HepG2 (cell line): ENCODE results near the gene SLN. TPM values are rescaled to one million over a fixed set of nuclear protein-coding genes. Genes with fewer than 3 reads are reported as not detected.

Experiments used
- ATAC-seq: fragments of 200-7000 bp; cut with Tn5 transposase; 3 replicates; pipeline ENCODE4 v1.9.1; 2020; ENCODE audit warnings: mild to moderate bottlenecking, moderate library complexity
- BruUV-seq: library from RNA; stranded (reverse); fragments of 400-500 nt; replicated peaks from 2 replicates; lab custom pipeline; 2021; lab: Mats Ljungman, UMichigan
- CTCF ChIA-PET: fragments of 300-600 bp; formaldehyde crosslinking; extraction: SDS; loops from one replicate; lab custom pipeline; 2021; ENCODE audit warnings: low total read pairs, inconsistent platforms, low intra/inter-chr PET ratio; lab: Yijun Ruan, JAX
- POLR2A ChIA-PET: fragments of 350-600 bp; sonication (Branson Sonifier 250); formaldehyde crosslinking; loops from one replicate; lab custom pipeline; 2020; ENCODE audit warnings: antibody characterized with exemption, inconsistent platforms; lab: Yijun Ruan, JAX
- DNase-seq: peaks from one replicate; pipeline ENCODE4 v3.0.0-alpha.2; 2015; ENCODE audit warnings: low spot score
- FAIRE-seq: peaks from 3 replicates; lab custom pipeline; 2011; peaks lifted over from hg19 to GRCh38; lab: Jason Lieb, UNC
- H2AFZ ChIP-seq: one replicate; pipeline ENCODE4 v1.6.1; 2011; ENCODE audit warnings: low read length, inconsistent platforms
- H3K27ac ChIP-seq: fragments of 300-600 bp; 3 replicates; pipeline ENCODE4 v1.8.0; 2011; ENCODE audit warnings: mixed run types, mild to moderate bottlenecking, mixed read lengths, low read length, inconsistent platforms; ENCODE audit not compliant: insufficient read depth; ENCODE audit errors: extremely low read length
- H3K27me3 ChIP-seq, 2 experiments: fragments of 200-600 bp in 1 of 2; 2 replicates in 1 of 2; 3 replicates in 1 of 2; pipeline versions ENCODE4 v1.6.0 to v1.8.0; 2011; ENCODE audit warnings: low read length in 2 of 2, mild to moderate bottlenecking in 2 of 2, moderate library complexity in 2 of 2, inconsistent platforms in 1 of 2; ENCODE audit not compliant: insufficient read depth in 2 of 2, control insufficient read depth in 1 of 2
- H3K36me3 ChIP-seq, 2 experiments: fragments of 200-600 bp in 1 of 2; replicated peaks in 1 of 2; 2 replicates in 1 of 2; 3 replicates in 1 of 2; pipeline versions ENCODE4 v1.5.1 to v1.8.0; 2011; ENCODE audit warnings: low read length in 2 of 2, inconsistent platforms in 1 of 2; ENCODE audit not compliant: insufficient read depth in 2 of 2, control insufficient read depth in 1 of 2
- H3K4me1 ChIP-seq: 2 replicates; pipeline ENCODE4 v1.5.1; 2012; ENCODE audit warnings: low read length, inconsistent platforms; ENCODE audit not compliant: insufficient read depth
- H3K4me2 ChIP-seq: 2 replicates; pipeline ENCODE4 v1.6.0; 2011; ENCODE audit warnings: low read depth, low read length, inconsistent platforms
- H3K4me3 ChIP-seq, 3 experiments: fragments of 200-600 bp in 1 of 3; sonication (generic), shearing (Covaris generic) in 1 of 3; replicated peaks in 1 of 3; 2 replicates each; pipeline ENCODE4 v1.5.1; 2011 to 2016; ENCODE audit warnings: low read length in 3 of 3, inconsistent platforms in 2 of 3, low read depth in 2 of 3, mild to moderate bottlenecking in 2 of 3, control low read depth in 1 of 3, mixed read lengths in 1 of 3; ENCODE audit not compliant: insufficient read depth in 1 of 3
- H3K79me2 ChIP-seq: one replicate; pipeline ENCODE4 v1.6.1; 2011; ENCODE audit warnings: low read length, inconsistent platforms; ENCODE audit not compliant: insufficient read depth
- H3K9ac ChIP-seq: 2 replicates; pipeline ENCODE4 v1.6.0; 2011; ENCODE audit warnings: mild to moderate bottlenecking, low read depth, low read length, inconsistent platforms; ENCODE audit not compliant: insufficient read depth
- H3K9me3 ChIP-seq: 2 replicates; pipeline ENCODE4 v1.5.1; 2012; ENCODE audit warnings: mild to moderate bottlenecking, low read length
- H4K20me1 ChIP-seq: 2 replicates; pipeline ENCODE4 v1.6.0; 2011; ENCODE audit warnings: inconsistent platforms, mild to moderate bottlenecking, low read length, moderate library complexity; ENCODE audit not compliant: insufficient read depth
- MATR3 ChIP-seq: sonication (generic); formaldehyde crosslinking; IDR thresholded peaks from 2 replicates; pipeline ENCODE4 v1.4.0; 2020; ENCODE audit warnings: missing genetic modification reagents
- PHF21A ChIP-seq: sonication (generic); formaldehyde crosslinking; IDR thresholded peaks from 2 replicates; pipeline ENCODE4 v1.5.0; 2020; ENCODE audit warnings: mild to moderate bottlenecking, missing genetic modification reagents
- PHF8 ChIP-seq: sonication (generic); formaldehyde crosslinking; IDR thresholded peaks from 2 replicates; pipeline ENCODE4 v1.5.0; 2020; ENCODE audit warnings: missing genetic modification reagents
- ZBTB25 ChIP-seq: IDR thresholded peaks from 2 replicates; pipeline ENCODE4 v1.6.1; 2018; ENCODE audit warnings: missing genetic modification reagents
- ZNF121 ChIP-seq: sonication (generic); formaldehyde crosslinking; IDR thresholded peaks from 2 replicates; pipeline ENCODE4 v1.5.0; 2020; ENCODE audit warnings: mild to moderate bottlenecking, missing genetic modification reagents
- ZNF335 ChIP-seq: sonication (generic); formaldehyde crosslinking; IDR thresholded peaks from 2 replicates; pipeline ENCODE4 v1.4.0; 2020; ENCODE audit warnings: missing genetic modification reagents
- ZSCAN22 ChIP-seq: sonication (generic); formaldehyde crosslinking; IDR thresholded peaks from 2 replicates; pipeline ENCODE4 v1.4.0; 2020; ENCODE audit warnings: mild to moderate bottlenecking, missing genetic modification reagents
- ZXDC ChIP-seq: sonication (generic); formaldehyde crosslinking; IDR thresholded peaks from 2 replicates; pipeline ENCODE4 v1.5.0; 2020; ENCODE audit warnings: mild to moderate bottlenecking, missing genetic modification reagents
- WGBS: methylation state at CpG from one replicate; pipeline ENCODE4 v1.1.6; 2017; ENCODE audit warnings: low lambda C conversion rate; 5-methylcytosine and 5-hydroxymethylcytosine counted together
- in situ Hi-C: cut with HindIII; loops from 2 replicates; pipeline ENCODE4 v1.10.0; 2017; ENCODE audit warnings: low pct_unique_long_range_greater_than_20kb; ENCODE audit not compliant: extremely low pct_ligation_motif_present
- intact Hi-C: fragments of 100-400 bp; cut with micrococcal nuclease; formaldehyde crosslinking; loops from one replicate; pipeline ENCODE4 v1.10.0; 2022; ENCODE audit not compliant: unreplicated experiment
- polyA plus RNA-seq, 8 experiments: library from polyadenylated mRNA; depleted of rRNA in 3 of 8; stranded (reverse) in 7 of 8; unstranded in 1 of 8; fragments of >200 nt; fragmentation: Illumina TruSeq in 4 of 8; extraction: Trizol in 4 of 8; gene quantifications; 2 replicates each; pipeline versions ENCODE4 v1.2.1 to v1.2.3, GENCODE V29; 2011 to 2016; ENCODE audit warnings: low read depth in 4 of 8, missing spikeins in 1 of 8, mixed read lengths in 1 of 8; ENCODE audit not compliant: insufficient read depth in 1 of 8
- total RNA-seq, 5 experiments: library from RNA; depleted of rRNA; stranded (reverse); fragments of >200 nt; fragmentation: Illumina TruSeq; extraction: Trizol; gene quantifications; 2 replicates each; pipeline ENCODE4 v1.2.3, GENCODE V29; 2016; ENCODE audit warnings: low read depth in 1 of 5

The SLN gene
- total and polyA plus RNA-seq, 2 of the 13 experiments (the other 11 are each of a cell fraction or from before 2014, with no cell fraction given), result not detected

DNA sequence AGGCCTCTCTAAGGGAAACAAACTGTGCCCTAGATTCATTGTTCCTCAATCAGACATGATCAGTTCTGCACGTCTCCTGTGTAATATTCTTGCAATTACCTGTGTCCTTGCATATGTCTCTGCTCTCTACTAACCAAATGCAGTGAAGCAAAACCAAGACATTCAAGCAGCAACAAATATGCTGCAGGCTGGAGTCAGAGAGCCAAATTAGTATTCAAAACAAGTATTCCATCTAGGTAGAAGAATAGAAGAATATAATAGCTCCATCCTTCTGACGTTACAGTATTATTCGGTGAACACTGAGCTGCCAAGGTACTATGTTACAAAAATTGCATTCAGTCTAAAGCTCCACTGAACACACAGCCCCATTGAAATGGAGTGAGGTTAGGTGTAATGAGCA, 51.8 kb downstream of the SLN start:
- BruUV-seq, result no TSS peak
- TF ChIP-seq MATR3 (CRISPR knock-in tag), result no peak
- TF ChIP-seq, all 625 proteins: peak for 0
- ChIA-PET POLR2A (no interaction called here), CTCF (no interaction called here)
- Histone ChIP-seq H3K4me1 (no peaks in the 10 kb centered on the region), H2AFZ (no peak overlapping the region), H3K79me2 (no peaks in the 10 kb centered on the region), H3K9me3 (no peaks in the 10 kb centered on the region), H3K4me3 (no peak overlapping the region), H3K27ac (no peak overlapping the region), H4K20me1 (no peaks in the 10 kb centered on the region), H3K27me3 (peaks cover 0 to 10% of the 10 kb centered on the region in 2 experiments; a peak in 3 of 5 replicates), H3K4me2 (no peak overlapping the region), H3K9ac (no peak overlapping the region), H3K36me3 (no peaks in the 10 kb centered on the region)
- WGBS, result 1% methylated on average over 3 of the region's 3 CpGs
- in situ Hi-C loops, result no loop called here
- DNase-seq, result no peak
- intact Hi-C loops, result loop anchor here (5.0 kb wide), 1 partner anchor 498 kb away; no protein-coding TSS in a partner anchor
- ATAC-seq, result no peak
- FAIRE-seq, result no peak

GRCh38 chr11:107659310-107659709, 52.5 kb downstream of the SLN start:
- Histone ChIP-seq H3K27me3 (peaks cover 0 to 4% of the 10 kb centered on the region in 2 experiments; a peak in 1 of 5 replicates), H3K4me2 (no peak overlapping the region), H3K9me3 (no peaks in the 10 kb centered on the region), H3K4me1 (no peaks in the 10 kb centered on the region)
- DNase-seq (no peak), ATAC-seq (no peak)
- POLR2A ChIA-PET, result no interaction called here
- intact Hi-C loops, result no loop called here
- TF ChIP-seq PHF8 (CRISPR knock-in tag) (no peak), ZNF121 (CRISPR knock-in tag) (no peak), ZNF335 (CRISPR knock-in tag) (no peak), ZSCAN22 (CRISPR knock-in tag) (no peak), PHF21A (CRISPR knock-in tag) (no peak), ZXDC (CRISPR knock-in tag) (no peak), ZBTB25 (CRISPR knock-in tag) (no peak)
- TF ChIP-seq, all 625 proteins: peak for 0
- no peak overlapping the region for H3K9ac ChIP-seq
- H3K4me3 ChIP-seq, result no peak overlapping the region
- BruUV-seq, result no TSS peak
- H3K27ac ChIP-seq, result no peak overlapping the region
- H3K79me2 ChIP-seq, result no peaks in the 10 kb centered on the region
- FAIRE-seq, result no peak
- no peaks in the 10 kb centered on the region for H3K36me3 ChIP-seq
- H2AFZ ChIP-seq, result no peak overlapping the region
- CTCF ChIA-PET, result no interaction called here
- in situ Hi-C loops, result no loop called here
- no peaks in the 10 kb centered on the region for H4K20me1 ChIP-seq
